Large intestine (tissue), 3 donors: ENCODE data around the gene THOC5. TPM values are rescaled to one million over a fixed set of nuclear protein-coding genes. Genes with fewer than 3 reads are reported as not detected.
"Not testable (repeated sequence)": the region's sequence is repeated elsewhere in the genome, so short reads cannot be mapped to it uniquely, and the experiment has no call there.

ENCODE experiments used
- DNase-seq, 2 donors: peaks; one replicate each; pipeline versions ENCODE4 v3.0.0 to v3.0.0-alpha.2; 2013
- H3K27ac ChIP-seq: one replicate; pipeline ENCODE4 v1.5.1; 2013; ENCODE audit warnings: low read length
- H3K27me3 ChIP-seq: 2 replicates; pipeline ENCODE4 v1.6.1; 2013; ENCODE audit warnings: low read length; ENCODE audit not compliant: control insufficient read depth, insufficient read depth
- H3K36me3 ChIP-seq: 2 replicates; pipeline ENCODE4 v1.6.1; 2013; ENCODE audit warnings: low read length; ENCODE audit not compliant: control insufficient read depth, insufficient read depth
- H3K4me1 ChIP-seq: one replicate; pipeline ENCODE4 v1.6.1; 2013; ENCODE audit warnings: low read length; ENCODE audit not compliant: control insufficient read depth, insufficient read depth
- H3K4me3 ChIP-seq: one replicate; pipeline ENCODE4 v1.5.1; 2013; ENCODE audit warnings: low read length
- H3K9me3 ChIP-seq: one replicate; pipeline ENCODE4 v1.6.1; 2013; ENCODE audit warnings: mild to moderate bottlenecking, low read depth, low read length, moderate library complexity; ENCODE audit not compliant: control insufficient read depth
- WGBS: methylation state at CpG from one replicate; pipeline ENCODE4 v1.1.5; 2013; ENCODE audit warnings: low lambda C conversion rate; ENCODE audit not compliant: insufficient coverage; 5-methylcytosine and 5-hydroxymethylcytosine counted together
- polyA plus RNA-seq: library from polyadenylated mRNA; unstranded; fragments of 120-200 nt; gene quantifications from one replicate; pipeline ENCODE4 v1.2.1, GENCODE V29; 2013

Gene THOC5
- polyA plus RNA-seq, 1 donor = 24.3 TPM

DNA sequence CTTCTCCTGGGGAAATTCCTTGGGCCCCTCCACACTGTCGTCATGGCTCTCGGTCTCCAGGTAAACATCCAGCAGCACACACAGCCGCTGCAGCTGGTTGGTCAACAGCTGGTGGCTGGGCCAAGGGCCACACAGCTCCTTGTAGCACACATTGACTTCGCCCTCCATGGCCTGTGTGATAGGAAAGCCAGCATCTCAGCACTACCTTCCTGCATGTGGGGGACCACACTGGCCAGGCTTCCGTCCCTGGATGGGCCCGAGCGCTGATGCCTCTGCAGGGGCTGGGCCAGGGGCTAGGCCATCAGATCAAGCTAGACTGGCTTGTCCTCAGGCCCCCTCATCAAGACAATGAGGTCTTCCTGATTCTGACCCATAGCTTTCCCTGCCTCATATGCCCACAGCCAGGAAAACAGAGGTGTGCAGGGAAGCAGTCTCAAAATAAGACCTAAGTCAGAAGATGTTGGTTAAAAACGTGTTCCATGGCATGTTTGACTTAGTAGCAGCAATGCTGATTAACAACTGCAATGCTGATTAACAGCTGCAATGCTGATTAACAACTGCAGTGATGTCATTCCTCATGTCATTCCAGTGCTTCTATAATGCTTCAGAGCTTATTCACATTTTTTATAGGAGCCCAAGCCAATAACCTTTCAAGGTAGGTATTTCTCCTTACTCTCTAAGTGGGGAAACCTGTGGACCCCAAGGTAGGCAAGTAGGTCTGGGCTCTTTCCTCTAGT lies 42.3 kb downstream of the THOC5 start:
- H3K36me3 ChIP-seq = peaks cover 78% of the 10 kb centered on the region
- no CpG with 5 or more reads among the region's 8 CpGs for WGBS

DNA sequence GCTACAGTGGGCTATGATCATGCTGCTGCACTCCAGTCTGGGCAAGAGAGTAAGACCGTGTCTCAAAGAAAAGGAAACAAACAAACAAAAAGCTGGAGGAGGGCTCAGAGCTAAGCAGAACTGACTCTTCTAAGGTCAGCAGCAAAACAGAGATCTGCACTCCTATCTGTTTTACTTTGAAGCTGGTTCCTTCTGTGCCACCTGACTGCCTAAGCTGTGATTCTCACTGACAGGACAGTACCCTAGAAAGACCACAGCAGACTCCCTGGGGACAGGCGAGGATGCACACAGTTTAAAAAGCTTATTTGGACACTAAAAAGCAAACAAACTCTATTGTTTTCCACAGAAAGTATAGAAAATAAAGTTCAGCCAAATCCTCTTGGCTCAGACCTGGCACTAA lies 43.0 kb downstream of the THOC5 start:
- Histone ChIP-seq H3K36me3 (peaks cover 75% of the 10 kb centered on the region), H3K9me3 (no peaks in the 10 kb centered on the region), H3K4me3 (no peak overlapping the region), H3K27ac (no peak overlapping the region), H3K4me1 (no peaks in the 10 kb centered on the region), H3K27me3 (no peaks in the 10 kb centered on the region)
- WGBS = 60% methylated on average over 1 of the region's 2 CpGs
- no peak for DNase-seq

More for the DNA sequence above, 42.3 kb downstream of the THOC5 start:
- Histone ChIP-seq H3K4me3 (no peak overlapping the region), H3K27me3 (no peaks in the 10 kb centered on the region), H3K9me3 (no peaks in the 10 kb centered on the region), H3K4me1 (no peaks in the 10 kb centered on the region), H3K27ac (no peak overlapping the region)
- no peak for DNase-seq

DNA sequence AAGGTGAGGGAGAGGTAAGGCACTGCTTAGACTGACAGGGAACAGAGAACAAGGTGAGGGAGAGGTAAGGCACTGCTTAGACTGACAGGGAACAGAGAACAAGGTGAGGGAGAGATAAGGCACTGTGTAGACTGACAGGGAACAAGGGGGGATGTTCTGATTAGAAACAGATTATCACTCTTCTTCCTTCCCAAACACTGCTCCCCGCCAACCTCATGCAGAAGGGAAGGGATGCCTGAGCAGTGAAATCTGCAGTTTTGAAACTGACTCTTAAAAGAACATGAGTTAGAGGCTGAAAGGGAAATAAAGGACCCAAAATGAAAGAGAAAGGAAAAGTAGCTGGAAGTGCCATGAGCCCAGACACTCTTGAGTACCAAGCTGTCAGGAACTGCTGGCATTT lies 43.7 kb downstream of the THOC5 start:
- H3K4me1 ChIP-seq = no peaks in the 10 kb centered on the region
- no peaks in the 10 kb centered on the region for H3K9me3 ChIP-seq
- no CpG with 5 or more reads among the region's 1 CpG for WGBS
- peaks cover 70% of the 10 kb centered on the region for H3K36me3 ChIP-seq
- H3K27me3 ChIP-seq = no peaks in the 10 kb centered on the region
- DNase-seq = no peak
- H3K27ac ChIP-seq = no peak overlapping the region
- H3K4me3 ChIP-seq = no peak overlapping the region

DNA sequence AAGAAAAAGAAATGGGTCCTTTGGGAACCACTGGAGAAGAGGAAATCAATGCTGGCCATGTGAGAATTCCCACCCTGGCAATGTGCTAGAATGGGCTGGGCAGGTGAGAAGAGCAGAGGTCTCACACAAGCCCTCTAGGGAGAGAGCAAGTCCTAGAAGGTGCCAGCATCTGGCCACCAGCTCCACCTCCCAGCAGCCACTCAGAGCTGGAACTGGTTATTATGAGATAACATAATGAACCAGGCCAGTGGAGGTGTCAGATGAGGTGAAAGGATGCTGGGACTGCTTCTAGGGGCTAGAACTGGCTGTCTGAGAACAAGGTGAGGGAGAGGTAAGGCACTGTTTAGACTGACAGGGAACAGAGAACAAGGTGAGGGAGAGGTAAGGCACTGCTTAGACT lies 44.3 kb downstream of the THOC5 start:
- H3K9me3 ChIP-seq = no peaks in the 10 kb centered on the region
- peaks cover 68% of the 10 kb centered on the region for H3K36me3 ChIP-seq
- no peak overlapping the region for H3K27ac ChIP-seq
- no peak for DNase-seq
- H3K4me3 ChIP-seq = no peak overlapping the region
- H3K4me1 ChIP-seq = no peaks in the 10 kb centered on the region
- H3K27me3 ChIP-seq = no peaks in the 10 kb centered on the region

DNA sequence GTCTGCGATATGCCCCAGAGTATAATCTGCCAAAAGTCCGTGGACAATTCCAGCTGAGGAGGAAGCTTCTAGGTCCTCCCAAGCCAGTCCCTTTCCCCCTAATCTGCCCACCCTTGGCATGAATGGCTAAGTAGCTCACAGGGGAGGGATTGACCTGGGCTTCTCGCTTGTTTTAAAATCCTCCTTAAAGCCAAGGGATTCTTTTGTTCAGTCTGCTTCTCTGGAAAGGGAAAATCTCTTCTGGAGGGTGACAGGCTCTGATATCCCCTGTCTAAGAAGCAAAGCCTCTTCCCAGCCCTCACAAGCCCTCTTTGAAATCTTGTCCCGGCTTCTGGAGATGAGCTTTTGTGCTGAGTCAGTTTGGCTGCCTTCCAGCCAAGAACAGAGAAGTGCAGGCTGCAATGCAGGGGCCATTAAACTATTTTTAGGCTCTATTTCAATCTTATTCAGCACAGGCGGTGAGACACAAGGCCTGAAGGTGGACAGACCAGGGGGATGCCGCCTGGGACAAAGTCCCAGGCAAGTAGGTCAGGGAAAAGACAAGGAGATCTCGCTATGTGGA lies 49.7 kb downstream of the THOC5 start:
- H3K27ac ChIP-seq = no peak overlapping the region
- peak in 1 of 2 donors; percentile 19 for DNase-seq
- no peaks in the 10 kb centered on the region for H3K4me1 ChIP-seq
- whole genome bisulfite sequencing = 70% methylated on average over 2 of the region's 7 CpGs
- peaks cover 29% of the 10 kb centered on the region for H3K36me3 ChIP-seq
- no peak overlapping the region for H3K4me3 ChIP-seq
- no peaks in the 10 kb centered on the region for H3K9me3 ChIP-seq
- H3K27me3 ChIP-seq = no peaks in the 10 kb centered on the region

DNA sequence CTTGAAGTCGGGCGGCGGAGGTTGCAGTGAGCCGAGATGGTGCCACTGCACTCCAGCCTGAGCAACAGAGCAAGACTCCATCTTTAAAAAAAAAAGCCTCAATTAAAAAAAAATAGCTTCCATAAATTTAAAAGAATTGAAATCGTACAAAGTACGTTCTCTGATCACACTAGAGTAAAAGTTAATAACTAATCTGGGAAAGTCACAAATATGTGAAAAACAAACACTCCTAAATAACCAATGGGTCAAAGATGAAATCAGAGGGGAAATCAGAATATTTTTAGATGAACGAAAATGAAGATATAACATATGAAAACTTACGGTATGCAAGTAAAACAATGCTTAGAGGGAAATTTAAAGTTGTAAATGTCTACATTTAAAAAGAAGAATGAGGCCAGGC lies 53.7 kb downstream of the THOC5 start:
- Histone ChIP-seq H3K4me3 (no peak overlapping the region), H3K36me3 (no peaks in the 10 kb centered on the region), H3K4me1 (no peaks in the 10 kb centered on the region), H3K27me3 (no peaks in the 10 kb centered on the region), H3K9me3 (no peaks in the 10 kb centered on the region), H3K27ac (no peak overlapping the region)
- DNase-seq = no peak
- 49% methylated on average over 7 of the region's 8 CpGs for WGBS

DNA sequence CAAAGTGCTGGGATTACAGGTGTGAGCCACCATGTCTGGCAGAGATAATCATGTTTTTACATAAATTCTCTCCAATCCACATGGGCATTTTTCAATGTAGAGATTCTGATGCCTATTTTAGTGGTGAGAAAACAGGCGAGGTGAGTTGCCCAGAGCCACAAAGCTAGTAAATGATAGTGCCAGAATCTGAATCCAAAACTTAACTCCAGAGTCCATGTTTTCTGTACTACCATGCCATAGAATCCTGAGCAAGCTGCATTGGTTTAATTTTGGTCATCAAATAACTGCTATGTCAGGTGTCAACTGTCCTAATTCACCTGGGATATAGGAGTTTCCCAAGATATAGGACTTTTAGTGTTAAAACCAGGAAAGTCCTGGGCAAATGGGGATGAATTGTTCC lies 59.9 kb downstream of the THOC5 start:
- WGBS = 100% methylated on average over 1 of the region's 1 CpG
- H3K9me3 ChIP-seq = no peaks in the 10 kb centered on the region
- no peaks in the 10 kb centered on the region for H3K4me1 ChIP-seq
- no peak overlapping the region for H3K4me3 ChIP-seq
- no peaks in the 10 kb centered on the region for H3K27me3 ChIP-seq
- DNase-seq = no peak
- no peak overlapping the region for H3K27ac ChIP-seq
- peaks cover under 1% of the 10 kb centered on the region for H3K36me3 ChIP-seq

DNA sequence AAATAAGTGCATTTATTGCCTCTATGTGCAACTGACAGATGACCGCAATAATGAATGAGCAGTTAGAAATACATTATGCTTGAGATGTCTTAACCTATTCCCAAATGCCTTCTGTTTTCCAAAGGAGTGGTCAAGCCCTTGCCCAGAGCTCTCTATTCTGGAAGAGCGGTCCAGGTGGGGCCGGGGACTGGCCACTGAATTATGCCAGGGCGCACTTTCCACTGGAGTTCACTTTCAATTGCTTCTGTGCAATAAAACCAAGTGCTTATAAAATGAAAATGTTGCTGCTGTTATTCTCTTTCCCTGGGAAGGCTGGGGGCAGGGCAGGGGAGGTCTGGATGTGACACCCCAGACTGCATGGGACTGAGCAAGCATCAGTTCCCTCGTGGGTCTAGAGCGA lies 62.5 kb downstream of the THOC5 start:
- Histone ChIP-seq H3K36me3 (peaks cover 5% of the 10 kb centered on the region), H3K27me3 (no peaks in the 10 kb centered on the region), H3K27ac (no peak overlapping the region), H3K9me3 (no peaks in the 10 kb centered on the region), H3K4me3 (no peak overlapping the region), H3K4me1 (no peaks in the 10 kb centered on the region)
- WGBS = no CpG with 5 or more reads among the region's 6 CpGs
- DNase-seq = no peak

DNA sequence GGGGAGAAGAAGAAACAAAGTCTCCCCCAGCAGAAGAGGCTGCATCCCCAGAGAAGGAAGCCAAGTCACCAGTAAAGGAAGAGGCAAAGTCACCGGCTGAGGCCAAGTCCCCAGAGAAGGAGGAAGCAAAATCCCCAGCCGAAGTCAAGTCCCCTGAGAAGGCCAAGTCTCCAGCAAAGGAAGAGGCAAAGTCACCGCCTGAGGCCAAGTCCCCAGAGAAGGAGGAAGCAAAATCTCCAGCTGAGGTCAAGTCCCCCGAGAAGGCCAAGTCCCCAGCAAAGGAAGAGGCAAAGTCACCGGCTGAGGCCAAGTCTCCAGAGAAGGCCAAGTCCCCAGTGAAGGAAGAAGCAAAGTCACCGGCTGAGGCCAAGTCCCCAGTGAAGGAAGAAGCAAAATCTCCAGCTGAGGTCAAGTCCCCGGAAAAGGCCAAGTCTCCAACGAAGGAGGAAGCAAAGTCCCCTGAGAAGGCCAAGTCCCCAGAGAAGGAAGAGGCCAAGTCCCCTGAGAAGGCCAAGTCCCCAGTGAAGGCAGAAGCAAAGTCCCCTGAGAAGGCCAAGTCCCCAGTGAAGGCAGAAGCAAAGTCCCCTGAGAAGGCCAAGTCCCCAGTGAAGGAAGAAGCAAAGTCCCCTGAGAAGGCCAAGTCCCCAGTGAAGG lies 64.3 kb downstream of the THOC5 start:
- not testable (repeated sequence) for H3K9me3 ChIP-seq, H3K27me3 ChIP-seq, H3K4me1 ChIP-seq, H3K4me3 ChIP-seq, DNase-seq, H3K27ac ChIP-seq, H3K36me3 ChIP-seq
- WGBS = no CpG with 5 or more reads among the region's 8 CpGs

DNA sequence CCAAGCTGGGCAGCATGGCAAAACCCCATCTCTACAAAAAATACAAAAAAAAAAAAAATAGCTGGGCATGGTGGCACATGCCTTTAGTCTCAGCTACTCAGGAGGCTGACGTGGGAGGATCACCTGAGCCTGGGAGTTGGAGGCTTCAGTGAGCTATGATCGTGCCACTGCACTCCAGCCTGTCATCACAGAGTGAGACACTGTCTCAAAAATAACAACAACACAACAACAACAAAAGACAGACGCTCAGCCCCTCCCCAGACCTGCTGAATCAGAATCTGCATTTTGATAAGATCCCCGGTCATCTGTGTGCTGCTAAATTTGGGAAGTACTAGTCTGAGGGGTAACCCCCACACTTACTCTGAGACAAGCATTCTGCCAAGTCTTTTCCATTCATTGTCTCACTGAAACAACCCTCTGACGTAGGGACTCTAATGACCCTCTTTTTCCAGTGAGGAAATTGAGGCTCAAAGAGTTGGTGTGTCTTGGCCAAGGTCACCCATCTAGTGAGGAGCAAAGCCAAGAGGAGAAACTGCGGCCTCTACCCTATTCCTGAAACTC lies 66.1 kb downstream of the THOC5 start:
- no CpG with 5 or more reads among the region's 6 CpGs for WGBS
- Histone ChIP-seq H3K27ac (no peak overlapping the region), H3K9me3 (no peaks in the 10 kb centered on the region), H3K36me3 (peaks cover 7% of the 10 kb centered on the region), H3K4me1 (no peaks in the 10 kb centered on the region), H3K4me3 (no peak overlapping the region), H3K27me3 (no peaks in the 10 kb centered on the region)
- DNase-seq = no peak
